Measurements from ENCODE around the gene KIF7.

DNA sequence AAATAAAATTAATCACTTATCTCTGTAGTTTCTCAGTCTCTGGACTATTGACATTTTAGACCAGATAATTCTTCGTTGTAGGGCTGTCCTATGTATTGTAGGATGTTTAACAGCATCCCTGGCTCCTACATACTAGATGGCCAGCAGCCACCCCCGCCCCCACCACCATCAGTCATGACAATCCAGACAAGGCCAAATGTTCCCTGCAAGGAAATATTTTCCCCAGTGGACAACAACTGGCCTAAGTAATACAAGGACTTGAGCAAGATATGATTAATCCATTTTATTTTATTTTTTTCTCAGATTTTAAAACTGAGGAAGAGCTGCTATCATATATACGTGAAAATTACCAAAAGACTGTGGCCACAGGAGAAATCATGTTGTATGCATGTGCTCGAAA is 56.2 kb downstream of the KIF7 start:
- TF ChIP-seq RAD21 (IDR thresholded peaks at IDR 0.05; ENCODE audit: low read length) (no peak), CTCF (conservative IDR thresholded peaks at IDR 0.05; ENCODE audit: low read depth, low read length) (no peak), RFX5 (IDR thresholded peaks at IDR 0.05; ENCODE audit: low read depth, low read length) (no peak), MAFK (IDR thresholded peaks at IDR 0.05; ENCODE audit: low read depth, low read length) (no peak), CEBPB (IDR thresholded peaks at IDR 0.05; ENCODE audit: low read depth, low read length) (no peak), BHLHE40 (IDR thresholded peaks at IDR 0.05; ENCODE audit: low read depth, low read length) (no peak), RCOR1 (IDR thresholded peaks at IDR 0.05; ENCODE audit: insufficient replicate concordance, low read length) (no peak), POLR2A (IDR thresholded peaks at IDR 0.05; ENCODE audit: low read depth, low read length) (no peak), SMC3 (IDR thresholded peaks at IDR 0.05; ENCODE audit: low read depth, low read length) (no peak), MAZ (IDR thresholded peaks at IDR 0.05; ENCODE audit: borderline replicate concordance, low read depth, low read length) (no peak)
- TF ChIP-seq, protein P1, sequence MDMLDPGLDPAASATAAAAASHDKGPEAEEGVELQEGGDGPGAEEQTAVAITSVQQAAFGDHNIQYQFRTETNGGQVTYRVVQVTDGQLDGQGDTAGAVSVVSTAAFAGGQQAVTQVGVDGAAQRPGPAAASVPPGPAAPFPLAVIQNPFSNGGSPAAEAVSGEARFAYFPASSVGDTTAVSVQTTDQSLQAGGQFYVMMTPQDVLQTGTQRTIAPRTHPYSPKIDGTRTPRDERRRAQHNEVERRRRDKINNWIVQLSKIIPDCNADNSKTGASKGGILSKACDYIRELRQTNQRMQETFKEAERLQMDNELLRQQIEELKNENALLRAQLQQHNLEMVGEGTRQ (IDR thresholded peaks at IDR 0.05; ENCODE audit: low read depth, low read length): no peak
- TF ChIP-seq, protein P2, sequence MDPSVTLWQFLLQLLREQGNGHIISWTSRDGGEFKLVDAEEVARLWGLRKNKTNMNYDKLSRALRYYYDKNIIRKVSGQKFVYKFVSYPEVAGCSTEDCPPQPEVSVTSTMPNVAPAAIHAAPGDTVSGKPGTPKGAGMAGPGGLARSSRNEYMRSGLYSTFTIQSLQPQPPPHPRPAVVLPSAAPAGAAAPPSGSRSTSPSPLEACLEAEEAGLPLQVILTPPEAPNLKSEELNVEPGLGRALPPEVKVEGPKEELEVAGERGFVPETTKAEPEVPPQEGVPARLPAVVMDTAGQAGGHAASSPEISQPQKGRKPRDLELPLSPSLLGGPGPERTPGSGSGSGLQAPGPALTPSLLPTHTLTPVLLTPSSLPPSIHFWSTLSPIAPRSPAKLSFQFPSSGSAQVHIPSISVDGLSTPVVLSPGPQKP (IDR thresholded peaks at IDR 0.05; ENCODE audit: borderline replicate concordance, low read depth, low read length): no peak
